Esophagus squamous epithelium (tissue), 5 donors: Measurements from ENCODE around the gene SMIM41. TPM values are rescaled to one million over a fixed set of nuclear protein-coding genes. Genes with fewer than 3 reads are reported as not detected.
A peak's percentile ranks its signal among the peaks of the same experiment; 100 is the strongest.

Experiments
- DNase-seq: peaks from one replicate; lab custom pipeline; 2025; lab: John Stamatoyannopoulos, UW
- H3K27ac ChIP-seq, 4 donors: fragments of 200-600 bp; sonication (generic); one replicate each; pipeline ENCODE4 v1.5.1; 2016 to 2019; ENCODE audit warnings: mild to moderate bottlenecking in 1 of 4
- H3K27me3 ChIP-seq, 4 donors: fragments of 200-600 bp; sonication (generic); 1 replicate in 3 of 4; 2 replicates in 1 of 4; pipeline versions ENCODE4 v1.5.1 to v1.6.0; 2017 to 2021; ENCODE audit warnings: antibody characterized with exemption in 1 of 4
- H3K36me3 ChIP-seq, 3 donors: fragments of 200-600 bp; sonication (generic); one replicate each; pipeline ENCODE4 v1.5.1; 2016 to 2019
- H3K4me1 ChIP-seq, 3 donors: fragments of 200-600 bp; sonication (generic); one replicate each; pipeline ENCODE4 v1.5.1; 2017 to 2019
- H3K4me3 ChIP-seq, 4 donors: fragments of 200-600 bp; sonication (generic); 1 replicate in 3 of 4; 2 replicates in 1 of 4; pipeline ENCODE4 v1.5.1; 2016 to 2019; ENCODE audit warnings: mild to moderate bottlenecking in 2 of 4, moderate library complexity in 1 of 4
- H3K9me3 ChIP-seq, 3 donors: fragments of 200-600 bp; sonication (generic); one replicate each; pipeline ENCODE4 v1.5.1; 2016 to 2019
- POLR2A ChIP-seq, 4 donors: fragments of 450-650 bp; IDR thresholded peaks; one replicate each; pipeline ENCODE4 v1.6.1; 2017; ENCODE audit warnings: antibody characterized with exemption in 4 of 4, mild to moderate bottlenecking in 4 of 4, moderate library complexity in 3 of 4
- WGBS, 2 donors: methylation state at CpG; one replicate each; pipeline ENCODE4 v1.1.5; 2018; 5-methylcytosine and 5-hydroxymethylcytosine counted together
- intact Hi-C: fragments of 100-400 bp; cut with DNase I; formaldehyde crosslinking; loops from one replicate; pipeline ENCODE4 v1.15.0; 2022
- total RNA-seq, 4 donors: library from RNA; depleted of rRNA; stranded (reverse); fragments of >200 nt; gene quantifications; one replicate each; pipeline ENCODE4 v1.1.0, GENCODE V29; 2016
- TF ChIP-seq, protein P1 (sequence below), 6 experiments: fragments of 450-650 bp in 4 of 6; fragments of 200-600 bp in 2 of 6; sonication (generic) in 2 of 6; IDR thresholded peaks; one replicate each; pipeline ENCODE4 v1.5.1; 2016 to 2019; ENCODE audit warnings: antibody characterized with exemption in 6 of 6, mild to moderate bottlenecking in 4 of 6, moderate library complexity in 4 of 6
- donor health status: DM: yes; HTN: yes; CAD: no.

SMIM41 gene
- total RNA-seq, 4 donors from 2014 or later = 0.50 to 5.7 (median 1.8) TPM; not detected in 1

DNA sequence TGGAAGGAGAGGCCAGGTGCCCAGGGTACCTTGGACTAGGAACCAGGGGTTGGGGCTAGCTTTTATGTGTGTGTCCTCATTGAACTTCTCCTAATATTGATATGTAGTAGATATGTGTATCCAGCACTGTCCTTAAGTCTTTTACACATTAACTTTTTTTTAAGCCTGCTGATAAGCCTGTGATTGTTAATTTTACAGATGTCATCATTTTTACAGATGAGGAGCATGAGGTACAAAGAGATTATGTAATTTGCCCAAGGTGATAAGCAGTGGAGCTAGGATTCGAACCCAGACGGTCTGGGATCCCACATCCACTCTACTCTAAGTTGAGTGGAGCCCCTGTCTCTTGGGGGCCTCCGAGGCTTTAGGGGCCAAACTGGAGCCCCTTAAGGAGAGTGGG lies 38.5 kb upstream of the SMIM41 start:
- H3K9me3 ChIP-seq = no peaks in the 10 kb centered on the region
- intact Hi-C loops = no loop called here
- peaks cover 0 to 22% (median 0%) of the 10 kb centered on the region in 4 donors for H3K27me3 ChIP-seq
- 65 to 77% methylated on average over 2 to 3 of the region's 3 CpGs for WGBS, 2 donors
- DNase-seq = no peak
- H3K4me3 ChIP-seq = no peak overlapping the region
- no peaks in the 10 kb centered on the region for H3K36me3 ChIP-seq
- H3K4me1 ChIP-seq = peaks cover 22 to 73% (median 46%) of the 10 kb centered on the region in 3 donors
- TF ChIP-seq POLR2A (IDR thresholded peaks at IDR 0.05) = no peak
- TF ChIP-seq, protein P1, sequence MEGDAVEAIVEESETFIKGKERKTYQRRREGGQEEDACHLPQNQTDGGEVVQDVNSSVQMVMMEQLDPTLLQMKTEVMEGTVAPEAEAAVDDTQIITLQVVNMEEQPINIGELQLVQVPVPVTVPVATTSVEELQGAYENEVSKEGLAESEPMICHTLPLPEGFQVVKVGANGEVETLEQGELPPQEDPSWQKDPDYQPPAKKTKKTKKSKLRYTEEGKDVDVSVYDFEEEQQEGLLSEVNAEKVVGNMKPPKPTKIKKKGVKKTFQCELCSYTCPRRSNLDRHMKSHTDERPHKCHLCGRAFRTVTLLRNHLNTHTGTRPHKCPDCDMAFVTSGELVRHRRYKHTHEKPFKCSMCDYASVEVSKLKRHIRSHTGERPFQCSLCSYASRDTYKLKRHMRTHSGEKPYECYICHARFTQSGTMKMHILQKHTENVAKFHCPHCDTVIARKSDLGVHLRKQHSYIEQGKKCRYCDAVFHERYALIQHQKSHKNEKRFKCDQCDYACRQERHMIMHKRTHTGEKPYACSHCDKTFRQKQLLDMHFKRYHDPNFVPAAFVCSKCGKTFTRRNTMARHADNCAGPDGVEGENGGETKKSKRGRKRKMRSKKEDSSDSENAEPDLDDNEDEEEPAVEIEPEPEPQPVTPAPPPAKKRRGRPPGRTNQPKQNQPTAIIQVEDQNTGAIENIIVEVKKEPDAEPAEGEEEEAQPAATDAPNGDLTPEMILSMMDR (IDR thresholded peaks at IDR 0.05) = no peak
- H3K27ac ChIP-seq = peak overlapping the region in 2 of 4 donors; percentile 1 to 85

DNA sequence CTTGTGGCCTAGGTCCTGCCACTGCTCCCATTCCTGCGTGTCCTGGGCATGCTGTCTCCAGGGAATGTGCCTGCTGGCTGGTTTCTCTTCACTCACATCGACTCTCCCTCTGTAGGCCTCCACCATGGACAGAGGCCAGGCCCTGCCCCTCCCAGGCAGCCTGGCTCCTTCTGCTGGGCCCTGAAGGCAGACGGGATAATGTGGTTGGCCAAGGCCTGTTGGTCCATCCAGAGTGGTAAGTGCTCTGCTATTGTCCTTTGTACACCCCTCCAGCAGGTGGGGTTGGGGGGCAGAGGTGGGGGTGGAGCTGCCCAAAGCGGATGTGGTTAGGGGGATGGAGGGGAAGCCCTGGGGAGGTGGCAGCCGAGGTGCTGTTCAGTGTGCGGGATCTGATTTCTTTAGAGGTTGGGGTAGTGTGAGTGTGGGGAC lies 37.8 kb upstream of the SMIM41 start:
- no peak for TF ChIP-seq POLR2A (IDR thresholded peaks at IDR 0.05)
- TF ChIP-seq, protein P1 (IDR thresholded peaks at IDR 0.05) = no peak
- no peaks in the 10 kb centered on the region for H3K36me3 ChIP-seq
- H3K4me1 ChIP-seq = peaks cover 20 to 73% (median 43%) of the 10 kb centered on the region in 3 donors
- intact Hi-C loops = no loop called here
- H3K9me3 ChIP-seq = no peaks in the 10 kb centered on the region
- no peak overlapping the region for H3K4me3 ChIP-seq
- H3K27ac ChIP-seq = peak overlapping the region in 3 of 4 donors; percentile 13 to 85 (median 84)
- DNase-seq = no peak
- peaks cover 0 to 20% (median 0%) of the 10 kb centered on the region in 4 donors for H3K27me3 ChIP-seq
- WGBS, 2 donors = 41 to 80% methylated on average over 2 to 6 of the region's 6 CpGs

DNA sequence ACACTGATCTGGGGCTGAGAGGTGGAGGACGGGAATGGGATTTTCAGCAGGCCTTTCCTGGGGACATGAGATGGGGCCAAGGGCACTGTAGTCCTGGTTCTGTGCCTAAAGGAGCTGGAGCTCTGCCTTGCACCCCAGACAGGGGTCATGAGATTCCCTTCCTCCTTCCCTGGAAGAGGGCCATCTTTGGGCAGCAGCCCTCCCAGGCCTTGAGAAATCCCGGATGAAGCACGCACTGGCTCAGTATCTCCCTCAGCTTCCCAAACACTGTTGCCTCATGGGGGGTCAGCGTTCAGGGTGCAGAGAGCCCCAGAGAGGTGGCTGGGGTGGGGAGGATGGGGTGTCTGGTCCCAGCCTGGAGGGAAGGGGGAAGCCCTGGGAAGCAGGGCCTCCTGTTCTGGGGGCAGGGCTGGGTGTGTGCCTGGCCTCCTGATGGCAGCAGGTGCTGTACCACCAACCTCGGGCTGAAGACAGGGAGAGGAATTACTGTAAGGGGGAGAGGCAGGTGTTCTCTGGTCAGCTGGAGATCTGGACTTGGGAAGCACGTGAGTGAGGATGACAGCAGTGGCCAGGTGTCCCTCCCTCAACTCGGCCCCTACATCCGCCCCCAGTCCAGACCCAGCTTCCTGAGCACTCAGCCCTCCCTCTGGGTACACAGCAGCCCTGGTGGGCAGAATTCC lies 36.7 kb upstream of the SMIM41 start:
- H3K27me3 ChIP-seq = peaks cover 0 to 13% (median 0%) of the 10 kb centered on the region in 4 donors
- no peaks in the 10 kb centered on the region for H3K9me3 ChIP-seq
- H3K27ac ChIP-seq = peak overlapping the region in 3 of 4 donors; percentile 79 to 85 (median 84)
- 83 to 88% methylated on average over 2 to 4 of the region's 8 CpGs for WGBS, 2 donors
- intact Hi-C loops = no loop called here
- no peak for TF ChIP-seq POLR2A (IDR thresholded peaks at IDR 0.05)
- TF ChIP-seq, protein P1 (IDR thresholded peaks at IDR 0.05) = no peak
- H3K36me3 ChIP-seq = no peaks in the 10 kb centered on the region
- H3K4me3 ChIP-seq = no peak overlapping the region
- peaks cover 13 to 70% (median 37%) of the 10 kb centered on the region in 3 donors for H3K4me1 ChIP-seq
- no peak for DNase-seq

DNA sequence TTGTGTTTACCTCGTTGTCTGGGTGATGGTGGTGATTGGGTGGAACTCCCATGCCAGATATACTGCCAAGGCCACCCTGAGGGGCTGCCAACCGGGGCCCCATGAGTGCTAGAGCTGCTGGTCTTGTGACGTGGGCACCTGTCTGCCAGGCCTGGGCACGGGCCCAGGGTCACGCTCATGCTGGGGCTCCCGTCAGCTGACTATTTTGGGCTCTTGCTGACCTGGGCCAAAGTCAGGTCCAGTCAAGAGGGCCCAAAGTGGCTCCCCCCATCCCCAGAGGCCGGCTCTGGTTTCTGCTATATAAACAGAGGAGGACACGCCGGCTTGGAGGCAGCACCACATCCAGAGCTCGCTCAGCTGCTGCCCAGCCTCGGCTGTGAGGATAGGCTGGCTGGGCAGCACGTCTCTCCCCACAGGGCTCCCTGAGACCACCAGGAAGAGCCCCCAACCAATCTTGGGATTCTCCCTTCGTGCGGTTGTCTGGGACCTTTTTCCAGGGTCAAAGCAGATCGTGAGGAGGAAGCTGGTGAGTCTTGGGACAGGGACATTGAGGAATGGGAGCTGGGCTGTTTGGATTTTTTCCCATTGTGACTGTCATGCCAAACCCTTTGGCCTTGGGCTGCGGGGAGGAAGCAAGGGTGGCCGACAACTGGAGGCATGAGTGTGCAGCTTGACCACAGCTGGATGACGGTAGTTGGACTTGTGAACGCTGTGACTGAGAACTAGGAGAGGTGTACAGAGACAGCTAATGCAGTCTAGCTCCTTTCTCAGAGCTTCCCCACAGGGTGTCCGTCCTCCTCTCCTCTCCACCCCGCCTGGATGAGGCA lies 35.9 kb upstream of the SMIM41 start:
- Histone ChIP-seq H3K4me1 (peaks cover 13 to 63% (median 36%) of the 10 kb centered on the region in 3 donors), H3K9me3 (no peaks in the 10 kb centered on the region), H3K4me3 (no peak overlapping the region), H3K27ac (peak overlapping the region; percentile 44 to 85 (median 82)), H3K27me3 (peaks cover 0 to 10% (median 0%) of the 10 kb centered on the region in 4 donors), H3K36me3 (no peaks in the 10 kb centered on the region)
- no peak for DNase-seq
- TF ChIP-seq, protein P1 (IDR thresholded peaks at IDR 0.05) = no peak
- TF ChIP-seq POLR2A (IDR thresholded peaks at IDR 0.05) = no peak
- intact Hi-C loops = no loop called here
- WGBS, 2 donors = 58% methylated on average over 4 to 10 of the region's 21 CpGs
